HCT116 (cell line): ENCODE measurements around the gene ARHGAP42. TPM values are rescaled to one million over a fixed set of nuclear protein-coding genes. Genes with fewer than 3 reads are reported as not detected.

Experiments used
- ATAC-seq: fragments of 200-7000 bp; cut with Tn5 transposase; 2 replicates; pipeline ENCODE4 v1.9.1; 2020; ENCODE audit warnings: mild to moderate bottlenecking, moderate library complexity
- BruUV-seq: library from RNA; stranded (reverse); fragments of 400-500 nt; replicated peaks from 2 replicates; lab custom pipeline; 2021; lab: Mats Ljungman, UMichigan
- CTCF ChIA-PET: fragments of 300-600 bp; sonication (Branson Sonifier 250); formaldehyde crosslinking; loops from one replicate; lab custom pipeline; 2021; ENCODE audit warnings: antibody characterized with exemption; lab: Charles Lee
- POLR2A ChIA-PET: fragments of 300-600, 350-600 bp; sonication (Branson Sonifier 250); formaldehyde crosslinking; loops from one replicate; lab custom pipeline; 2021; ENCODE audit warnings: antibody characterized with exemption; lab: Charles Lee
- RAD21 ChIA-PET, 2 experiments: fragments of 300-600 bp; sonication (Branson Sonifier 250); formaldehyde crosslinking; loops; one replicate each; lab custom pipeline; 2023; ENCODE audit warnings: low total read pairs in 2 of 2; ENCODE audit not compliant: uncharacterized antibody in 2 of 2, unreplicated experiment in 2 of 2, low non-redundant PET in 1 of 2; lab: Charles Lee
- DNase-seq: peaks from one replicate; pipeline ENCODE4 v3.0.0-alpha.2; 2010; ENCODE audit warnings: low read depth, low spot score
- H2AFZ ChIP-seq: fragments of 200-600 bp; shearing (Covaris generic), sonication (generic); 2 replicates; pipeline ENCODE4 v1.6.1; 2017; ENCODE audit warnings: low read depth, mixed run types, mixed read lengths, antibody characterized with exemption, low read length; ENCODE audit not compliant: poor library complexity, severe bottlenecking
- H3K27ac ChIP-seq: 2 replicates; pipeline ENCODE4 v1.5.1; 2012; ENCODE audit warnings: low read depth, low read length
- H3K27me3 ChIP-seq: fragments of 200-600 bp; sonication (generic); 2 replicates; pipeline ENCODE4 v1.6.1; 2016; ENCODE audit warnings: mixed run types, low read length, mixed read lengths; ENCODE audit not compliant: insufficient read depth
- H3K36me3 ChIP-seq, 2 experiments: fragments of 200-500 bp in 1 of 2; fragments of 200-600 bp in 1 of 2; sonication (Bioruptor generic) in 1 of 2; sonication (generic) in 1 of 2; 2 replicates each; pipeline versions ENCODE4 v1.5.1 to v1.6.1; 2014 to 2016; ENCODE audit warnings: low read length in 2 of 2, inconsistent platforms in 1 of 2, mixed read lengths in 1 of 2, mixed run types in 1 of 2; ENCODE audit not compliant: insufficient read depth in 2 of 2, control insufficient read depth in 1 of 2
- H3K4me1 ChIP-seq, 2 experiments: fragments of 200-600 bp in 1 of 2; sonication (generic) in 1 of 2; 2 replicates each; pipeline versions ENCODE4 v1.5.1 to v1.6.1; 2012 to 2017; ENCODE audit warnings: low read length in 2 of 2, inconsistent platforms in 1 of 2, mild to moderate bottlenecking in 1 of 2, mixed read lengths in 1 of 2, mixed run types in 1 of 2, moderate library complexity in 1 of 2; ENCODE audit not compliant: insufficient read depth in 2 of 2, control insufficient read depth in 1 of 2
- H3K4me2 ChIP-seq: fragments of 200-600 bp; sonication (generic); 2 replicates; pipeline ENCODE4 v1.6.1; 2017; ENCODE audit warnings: mixed run types, low read length, mixed read lengths
- H3K4me3 ChIP-seq, 2 experiments: fragments of 200-600 bp in 1 of 2; sonication (generic) in 1 of 2; replicated peaks in 1 of 2; 2 replicates each; pipeline ENCODE4 v1.5.1; 2011 to 2016; ENCODE audit warnings: low read length in 2 of 2, control low read depth in 1 of 2, low read depth in 1 of 2, mild to moderate bottlenecking in 1 of 2, mixed read lengths in 1 of 2, mixed run types in 1 of 2
- H3K79me2 ChIP-seq: fragments of 200-600 bp; sonication (generic); 2 replicates; pipeline ENCODE4 v1.6.1; 2017; ENCODE audit warnings: mild to moderate bottlenecking, mixed run types, low read length, moderate library complexity, mixed read lengths; ENCODE audit not compliant: insufficient read depth
- H3K9ac ChIP-seq: fragments of 200-600 bp; sonication (generic); 2 replicates; pipeline ENCODE4 v1.6.1; 2016; ENCODE audit warnings: low read length, mixed read lengths
- H3K9me2 ChIP-seq: fragments of 200-600 bp; sonication (generic), shearing (Covaris generic); 2 replicates; pipeline ENCODE4 v1.6.1; 2017; ENCODE audit warnings: mixed run types, mild to moderate bottlenecking, moderate library complexity; ENCODE audit not compliant: insufficient read depth
- H3K9me3 ChIP-seq, 2 experiments: fragments of 200-500 bp in 1 of 2; fragments of 200-600 bp in 1 of 2; sonication (Bioruptor generic) in 1 of 2; sonication (generic) in 1 of 2; 2 replicates each; pipeline ENCODE4 v1.6.1; 2014 to 2017; ENCODE audit warnings: low read length in 2 of 2, mixed read lengths in 2 of 2, inconsistent platforms in 1 of 2, low read depth in 1 of 2, mild to moderate bottlenecking in 1 of 2, mixed run types in 1 of 2, moderate library complexity in 1 of 2; ENCODE audit not compliant: control insufficient read depth in 1 of 2, insufficient read depth in 1 of 2
- H4K20me1 ChIP-seq: fragments of 200-600 bp; sonication (generic), shearing (Covaris generic); 2 replicates; pipeline ENCODE4 v1.6.1; 2017; ENCODE audit warnings: mixed run types, mild to moderate bottlenecking, moderate library complexity; ENCODE audit not compliant: insufficient read depth
- ATF3 ChIP-seq: IDR thresholded peaks from 2 replicates; pipeline ENCODE4 v1.6.1; 2012
- CBX3 ChIP-seq: IDR thresholded peaks from 2 replicates; pipeline ENCODE4 v1.6.1; 2012; ENCODE audit warnings: low read depth
- ELF1 ChIP-seq: IDR thresholded peaks from 2 replicates; pipeline ENCODE4 v1.6.1; 2012; ENCODE audit warnings: low read depth, borderline replicate concordance
- EZH2 ChIP-seq: fragments of 200-600 bp; sonication (generic); IDR thresholded peaks from 2 replicates; pipeline ENCODE4 v1.6.1; 2017; ENCODE audit warnings: antibody characterized with exemption, mixed run types
- JUND ChIP-seq: IDR thresholded peaks from 2 replicates; pipeline ENCODE4 v1.6.1; 2012
- POLR2A ChIP-seq: IDR thresholded peaks from 2 replicates; pipeline ENCODE4 v1.7.0; 2011; ENCODE audit warnings: borderline replicate concordance; ENCODE audit not compliant: insufficient read depth, insufficient read length; ENCODE audit errors: extremely low read depth
- REST ChIP-seq: IDR thresholded peaks from 2 replicates; pipeline ENCODE4 v1.6.1; 2012; ENCODE audit warnings: low read depth
- SP1 ChIP-seq: IDR thresholded peaks from 2 replicates; pipeline ENCODE4 v1.6.1; 2012; ENCODE audit warnings: low read depth
- YY1 ChIP-seq: IDR thresholded peaks from 2 replicates; pipeline ENCODE4 v1.6.1; 2011; ENCODE audit warnings: low read length, low read depth, moderate library complexity, mild to moderate bottlenecking; ENCODE audit not compliant: insufficient replicate concordance; ENCODE audit errors: extremely low read depth
- ZBTB33 ChIP-seq: IDR thresholded peaks from 2 replicates; pipeline ENCODE4 v1.6.1; 2011; ENCODE audit warnings: mild to moderate bottlenecking, low read length, moderate library complexity; ENCODE audit not compliant: insufficient replicate concordance; ENCODE audit errors: extremely low read depth
- ZFX ChIP-seq: fragments of 450-650 bp; IDR thresholded peaks from 2 replicates; pipeline ENCODE4 v1.6.1; 2017
- ZNF274 ChIP-seq: fragments of 200-500 bp; sonication (Bioruptor generic); IDR thresholded peaks from 2 replicates; pipeline ENCODE4 v1.6.1; 2014; ENCODE audit warnings: mild to moderate bottlenecking, low read depth, low read length, inconsistent platforms
- intact Hi-C: fragments of 100-400 bp; cut with micrococcal nuclease; formaldehyde crosslinking; loops from 2 replicates; pipeline ENCODE4 v1.10.0; 2022
- total RNA-seq: library from RNA; stranded (reverse); gene quantifications from one replicate; pipeline ENCODE4 v1.2.1, GENCODE V29; 2021; ENCODE audit not compliant: unreplicated experiment

ARHGAP42 gene
- total RNA-seq, 1 experiment from 2014 or later: 12.3 TPM

DNA sequence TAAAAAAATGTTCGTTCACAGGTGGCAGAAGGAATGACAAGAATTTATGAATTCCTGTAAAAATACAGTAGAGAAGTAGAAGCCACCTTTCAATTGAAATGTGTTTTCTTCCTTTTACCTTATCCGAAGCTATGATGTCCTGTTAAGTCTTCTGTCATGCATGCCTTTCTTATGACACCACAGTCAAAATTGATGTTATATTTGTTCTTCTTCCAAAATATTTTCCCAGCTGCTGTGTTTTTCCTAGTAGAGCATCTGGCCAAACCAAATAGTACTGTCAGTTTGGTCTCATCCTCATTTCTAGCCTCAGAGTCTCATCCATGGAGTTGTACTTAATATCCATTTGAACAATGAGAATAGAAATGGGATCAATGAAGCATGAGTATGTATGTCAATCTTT is 236.5 kb downstream of the ARHGAP42 start:
- BruUV-seq: no TSS peak
- peaks cover 4 to 19% of the 10 kb centered on the region in 2 experiments; a peak in 3 of 4 replicates for H3K4me1 ChIP-seq
- ChIA-PET CTCF (no interaction called here), RAD21 (no interaction called here), POLR2A (no interaction called here)
- DNase-seq: no peak
- no peak overlapping the region for H3K27ac ChIP-seq
- H3K9ac ChIP-seq: no peak overlapping the region
- no peaks in the 10 kb centered on the region for H3K36me3 ChIP-seq
- ATAC-seq: no peak
- TF ChIP-seq EZH2 (no peak), JUND (no peak), YY1 (no peak), ELF1 (no peak), REST (no peak), ATF3 (no peak), SP1 (no peak), CBX3 (no peak), ZBTB33 (no peak), POLR2A (no peak), ZNF274 (no peak), ZFX (no peak)
- no peaks in the 10 kb centered on the region for H3K9me3 ChIP-seq
- intact Hi-C loops: no loop called here
- H3K27me3 ChIP-seq: no peaks in the 10 kb centered on the region
- no peak overlapping the region for H3K4me2 ChIP-seq
- no peak overlapping the region for H3K4me3 ChIP-seq
- H3K9me2 ChIP-seq: no peaks in the 10 kb centered on the region
- H4K20me1 ChIP-seq: no peaks in the 10 kb centered on the region
- no peak overlapping the region for H2AFZ ChIP-seq
- H3K79me2 ChIP-seq: no peaks in the 10 kb centered on the region
